ACHN (cell line): Measurements from ENCODE around the gene LAMA3.
A peak's percentile ranks its signal among the peaks of the same experiment; 100 is the strongest.
"Not testable (repeated sequence)": the region's sequence is repeated elsewhere in the genome, so short reads cannot be mapped to it uniquely, and the experiment has no call there.

Experiments
- DNase-seq: peaks from one replicate; pipeline ENCODE4 v3.0.0-alpha.2; 2015
- in situ Hi-C: cut with HindIII; loops from 2 replicates; pipeline ENCODE4 v1.10.0; 2017; ENCODE audit warnings: low sequenced_read_pairs, low pct_ligation_motif_present, low pct_unique_long_range_greater_than_20kb

The LAMA3 gene

GRCh38 chr18:23694637-23695430, 5.6 kb downstream of the LAMA3 start:
- in situ Hi-C loops, result no loop called here
- DNase-seq, result no peak

- DNase-seq, result no peak
- in situ Hi-C loops, result no loop called here
Measured at GRCh38 chr18:23701017-23701416, 11.8 kb downstream of the LAMA3 start.

- DNase-seq, result no peak
- in situ Hi-C loops, result no loop called here
Measured at GRCh38 chr18:23701544-23702064, 12.4 kb downstream of the LAMA3 start.

GRCh38 chr18:23702606-23703005, 13.4 kb downstream of the LAMA3 start:
- in situ Hi-C loops, result no loop called here
- DNase-seq, result no peak

GRCh38 chr18:23703057-23703986, 14.1 kb downstream of the LAMA3 start:
- in situ Hi-C loops, result no loop called here
- DNase-seq, result peak; percentile 56

GRCh38 chr18:23703987-23704384, 14.7 kb downstream of the LAMA3 start:
- in situ Hi-C loops, result no loop called here
- no peak for DNase-seq

- DNase-seq, result no peak
- in situ Hi-C loops, result no loop called here
Measured at GRCh38 chr18:23704806-23705205, 15.6 kb downstream of the LAMA3 start.

- in situ Hi-C loops, result no loop called here
- DNase-seq, result no peak
Measured at GRCh38 chr18:23706971-23707640, 17.9 kb downstream of the LAMA3 start.

- peak; percentile 67 for DNase-seq
- in situ Hi-C loops, result no loop called here
Measured at GRCh38 chr18:23710068-23710527, 20.8 kb downstream of the LAMA3 start.

GRCh38 chr18:23710946-23711345, 21.7 kb downstream of the LAMA3 start:
- DNase-seq, result no peak
- in situ Hi-C loops, result no loop called here

GRCh38 chr18:23711426-23711825, 22.2 kb downstream of the LAMA3 start:
- in situ Hi-C loops, result no loop called here
- no peak for DNase-seq

- in situ Hi-C loops, result no loop called here
- no peak for DNase-seq
Measured at GRCh38 chr18:23712445-23712844, 23.2 kb downstream of the LAMA3 start.

GRCh38 chr18:23714576-23714975, 25.3 kb downstream of the LAMA3 start:
- in situ Hi-C loops, result no loop called here
- DNase-seq, result no peak

GRCh38 chr18:23716079-23716478, 26.8 kb downstream of the LAMA3 start:
- in situ Hi-C loops, DNase-seq: not testable (repeated sequence)

- no peak for DNase-seq
- in situ Hi-C loops, result no loop called here
Measured at GRCh38 chr18:23716516-23716915, 27.3 kb downstream of the LAMA3 start.

GRCh38 chr18:23716966-23717365, 27.7 kb downstream of the LAMA3 start:
- no peak for DNase-seq
- in situ Hi-C loops, result no loop called here

GRCh38 chr18:23718243-23718720, 29.0 kb downstream of the LAMA3 start:
- DNase-seq, result no peak
- in situ Hi-C loops, result no loop called here

- in situ Hi-C loops, result no loop called here
- DNase-seq, result no peak
Measured at GRCh38 chr18:23718731-23719130, 29.5 kb downstream of the LAMA3 start.
